Lower lobe of right lung (tissue), 2 donors: ENCODE measurements around the gene SLC25A48. TPM values are rescaled to one million over a fixed set of nuclear protein-coding genes. Genes with fewer than 3 reads are reported as not detected.

Source experiments
- ATAC-seq, 2 donors: fragments of 200-7000 bp; cut with Tn5 transposase; one replicate each; pipeline ENCODE4 v1.9.1; 2020 to 2022; ENCODE audit warnings: mild to moderate bottlenecking in 2 of 2, moderate library complexity in 2 of 2
- DNase-seq: peaks from one replicate; pipeline ENCODE4 v3.0.0-alpha.2; 2020
- H3K27ac ChIP-seq: fragments of 200-600 bp; one replicate; pipeline ENCODE4 v1.8.0; 2022
- H3K27me3 ChIP-seq: fragments of 200-600 bp; one replicate; pipeline ENCODE4 v1.8.0; 2022; ENCODE audit warnings: low read depth
- H3K36me3 ChIP-seq: fragments of 200-600 bp; one replicate; pipeline ENCODE4 v1.8.0; 2022; ENCODE audit warnings: mild to moderate bottlenecking
- H3K4me1 ChIP-seq: fragments of 200-600 bp; one replicate; pipeline ENCODE4 v1.8.0; 2022
- H3K4me3 ChIP-seq: fragments of 200-600 bp; one replicate; pipeline ENCODE4 v1.8.0; 2022; ENCODE audit warnings: mild to moderate bottlenecking
- H3K9me3 ChIP-seq: fragments of 200-600 bp; one replicate; pipeline ENCODE4 v1.8.0; 2022
- CTCF ChIP-seq: fragments of 200-600 bp; IDR thresholded peaks from one replicate; pipeline ENCODE4 v1.8.0; 2022; ENCODE audit warnings: antibody characterized with exemption, mild to moderate bottlenecking
- intact Hi-C: fragments of 100-400 bp; cut with DNase I; formaldehyde crosslinking; loops from one replicate; pipeline ENCODE4 v1.11.0; 2022
- total RNA-seq: library from RNA; stranded (reverse); fragmentation: NEBNext Ultra II Directional; extraction: Animal tissue kit (Norgen Biotek cat#: 25700); gene quantifications from one replicate; pipeline ENCODE4 v1.2.1, GENCODE V29; 2021
- donor health status: DM: no; HTN: yes; CAD: no; lungs with severe emphysema.

The SLC25A48 gene
- total RNA-seq, 1 donor from 2014 or later = 0.24 TPM

- no peak for DNase-seq
- H3K36me3 ChIP-seq = no peaks in the 10 kb centered on the region
- H3K27me3 ChIP-seq = no peaks in the 10 kb centered on the region
- no peak overlapping the region for H3K27ac ChIP-seq
- no peaks in the 10 kb centered on the region for H3K9me3 ChIP-seq
- TF ChIP-seq CTCF = no peak
- no peaks in the 10 kb centered on the region for H3K4me1 ChIP-seq
- intact Hi-C loops = no loop called here
- H3K4me3 ChIP-seq = no peak overlapping the region
- ATAC-seq = no peak
Measured at GRCh38 chr5:135878156-135878620, 43.7 kb downstream of the SLC25A48 start.

GRCh38 chr5:135879591-135879990 lies 45.1 kb downstream of the SLC25A48 start:
- H3K4me3 ChIP-seq = no peak overlapping the region

GRCh38 chr5:135880278-135880677 lies 45.8 kb downstream of the SLC25A48 start:
- no peak for DNase-seq
- Histone ChIP-seq H3K9me3 (no peaks in the 10 kb centered on the region), H3K4me1 (no peaks in the 10 kb centered on the region), H3K27ac (no peak overlapping the region), H3K4me3 (no peak overlapping the region), H3K27me3 (no peaks in the 10 kb centered on the region), H3K36me3 (no peaks in the 10 kb centered on the region)
- ATAC-seq = no peak
- no peak for TF ChIP-seq CTCF
- intact Hi-C loops = no loop called here

More at GRCh38 chr5:135879591-135879990, 45.1 kb downstream of the SLC25A48 start:
- TF ChIP-seq CTCF = no peak
- intact Hi-C loops = no loop called here
- DNase-seq (no peak), ATAC-seq (no peak)
- H3K27me3 ChIP-seq = no peaks in the 10 kb centered on the region
- no peaks in the 10 kb centered on the region for H3K36me3 ChIP-seq
- no peaks in the 10 kb centered on the region for H3K9me3 ChIP-seq
- no peak overlapping the region for H3K27ac ChIP-seq
- no peaks in the 10 kb centered on the region for H3K4me1 ChIP-seq

GRCh38 chr5:135880801-135881200 lies 46.3 kb downstream of the SLC25A48 start:
- no peaks in the 10 kb centered on the region for H3K36me3 ChIP-seq
- TF ChIP-seq CTCF = no peak
- no peaks in the 10 kb centered on the region for H3K9me3 ChIP-seq
- H3K4me3 ChIP-seq = no peak overlapping the region
- H3K4me1 ChIP-seq = no peaks in the 10 kb centered on the region
- peaks cover 5% of the 10 kb centered on the region for H3K27me3 ChIP-seq
- ATAC-seq (no peak), DNase-seq (no peak)
- no peak overlapping the region for H3K27ac ChIP-seq
- intact Hi-C loops = no loop called here

- DNase-seq (no peak), ATAC-seq (no peak)
- Histone ChIP-seq H3K9me3 (no peaks in the 10 kb centered on the region), H3K36me3 (no peaks in the 10 kb centered on the region), H3K4me1 (no peaks in the 10 kb centered on the region), H3K27me3 (peaks cover 9% of the 10 kb centered on the region), H3K27ac (no peak overlapping the region), H3K4me3 (no peak overlapping the region)
- no peak for TF ChIP-seq CTCF
- intact Hi-C loops = no loop called here
Measured at GRCh38 chr5:135881244-135881643, 46.8 kb downstream of the SLC25A48 start.

- no peak overlapping the region for H3K4me3 ChIP-seq
- no peak for ATAC-seq
- intact Hi-C loops = no loop called here
- no peaks in the 10 kb centered on the region for H3K4me1 ChIP-seq
- no peak overlapping the region for H3K27ac ChIP-seq
- peaks cover 10% of the 10 kb centered on the region for H3K27me3 ChIP-seq
- no peak for DNase-seq
- TF ChIP-seq CTCF = no peak
- no peaks in the 10 kb centered on the region for H3K36me3 ChIP-seq
- H3K9me3 ChIP-seq = no peaks in the 10 kb centered on the region
Measured at GRCh38 chr5:135881819-135882218, 47.4 kb downstream of the SLC25A48 start.
